GM12864 (cell line): ENCODE results near the gene GSTM4.

ENCODE experiments used
- DNase-seq: peaks from one replicate; pipeline ENCODE4 v3.0.0-alpha.2; 2011; ENCODE audit warnings: low read depth
- H3K4me3 ChIP-seq: 2 replicates; pipeline ENCODE4 v1.5.1; 2011; ENCODE audit warnings: mild to moderate bottlenecking, low read depth, low read length, control low read depth
- TF ChIP-seq, protein P1 (sequence below): IDR thresholded peaks from 2 replicates; pipeline ENCODE4 v1.5.1; 2011; ENCODE audit warnings: low read depth, mild to moderate bottlenecking, moderate library complexity, low read length, control low read depth, inconsistent platforms; ENCODE audit errors: missing control alignments

Gene GSTM4

DNA sequence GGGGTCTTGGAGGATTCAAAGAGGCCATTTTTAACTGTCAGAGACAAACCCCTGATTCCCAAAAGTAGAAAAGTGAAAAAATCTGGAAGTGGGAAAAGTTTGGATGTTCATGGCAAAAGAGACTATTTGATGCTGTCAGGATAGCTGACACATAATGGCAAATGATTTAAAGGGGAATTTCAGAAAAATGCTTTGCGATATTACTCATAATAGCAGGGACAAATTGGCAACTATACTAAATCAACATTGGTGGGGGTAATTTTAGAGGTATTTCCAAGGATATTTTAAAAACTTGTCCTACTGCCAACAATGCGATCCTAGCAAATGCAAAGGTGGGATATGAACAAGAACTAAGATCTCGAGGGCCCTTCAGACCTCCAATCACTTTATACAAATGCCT, 5.3 kb upstream of the GSTM4 start:
- DNase-seq: no peak
- no peak overlapping the region for H3K4me3 ChIP-seq
- TF ChIP-seq, protein P1, sequence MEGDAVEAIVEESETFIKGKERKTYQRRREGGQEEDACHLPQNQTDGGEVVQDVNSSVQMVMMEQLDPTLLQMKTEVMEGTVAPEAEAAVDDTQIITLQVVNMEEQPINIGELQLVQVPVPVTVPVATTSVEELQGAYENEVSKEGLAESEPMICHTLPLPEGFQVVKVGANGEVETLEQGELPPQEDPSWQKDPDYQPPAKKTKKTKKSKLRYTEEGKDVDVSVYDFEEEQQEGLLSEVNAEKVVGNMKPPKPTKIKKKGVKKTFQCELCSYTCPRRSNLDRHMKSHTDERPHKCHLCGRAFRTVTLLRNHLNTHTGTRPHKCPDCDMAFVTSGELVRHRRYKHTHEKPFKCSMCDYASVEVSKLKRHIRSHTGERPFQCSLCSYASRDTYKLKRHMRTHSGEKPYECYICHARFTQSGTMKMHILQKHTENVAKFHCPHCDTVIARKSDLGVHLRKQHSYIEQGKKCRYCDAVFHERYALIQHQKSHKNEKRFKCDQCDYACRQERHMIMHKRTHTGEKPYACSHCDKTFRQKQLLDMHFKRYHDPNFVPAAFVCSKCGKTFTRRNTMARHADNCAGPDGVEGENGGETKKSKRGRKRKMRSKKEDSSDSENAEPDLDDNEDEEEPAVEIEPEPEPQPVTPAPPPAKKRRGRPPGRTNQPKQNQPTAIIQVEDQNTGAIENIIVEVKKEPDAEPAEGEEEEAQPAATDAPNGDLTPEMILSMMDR: no peak

DNA sequence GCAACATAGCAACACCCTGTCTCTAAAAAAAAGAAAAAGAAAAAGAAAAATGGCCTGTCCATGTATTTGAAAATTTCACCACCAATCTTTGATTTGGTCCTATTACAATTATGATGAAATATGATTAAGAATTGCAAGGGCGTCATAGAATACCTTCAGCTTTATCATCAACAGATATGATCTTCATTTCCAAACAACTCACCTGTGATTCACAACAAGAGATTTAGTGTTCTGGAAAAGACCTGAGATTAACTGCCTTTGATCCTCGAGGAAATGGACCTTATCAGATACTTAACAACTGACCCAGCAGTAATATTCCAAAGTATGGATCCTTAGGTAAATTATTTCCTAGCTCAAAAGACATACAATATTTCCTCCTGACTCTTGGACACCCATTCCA, 3.5 kb upstream of the GSTM4 start:
- TF ChIP-seq, protein P1: no peak
- no peak overlapping the region for H3K4me3 ChIP-seq
- DNase-seq: no peak

DNA sequence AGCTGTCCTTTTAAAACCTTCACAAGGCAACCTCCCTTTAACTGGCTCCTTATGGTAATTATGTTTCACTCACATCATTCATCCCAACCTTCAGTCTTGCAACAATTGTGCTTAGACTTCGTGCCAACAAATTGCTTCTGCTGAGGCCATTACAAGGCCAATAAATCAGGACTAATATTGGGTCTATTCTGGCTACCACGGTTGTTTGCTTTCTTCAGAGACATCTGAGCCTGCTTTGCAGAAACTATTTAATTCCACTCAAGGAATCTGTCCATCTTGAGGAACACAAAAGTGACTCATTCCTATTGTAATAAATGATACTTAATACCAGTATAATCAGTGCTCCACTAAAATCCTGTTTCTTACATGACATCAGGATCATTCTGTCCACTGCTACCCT, 2.6 kb upstream of the GSTM4 start:
- no peak for DNase-seq
- TF ChIP-seq, protein P1: no peak
- H3K4me3 ChIP-seq: no peak overlapping the region

- TF ChIP-seq, protein P1: no peak
- H3K4me3 ChIP-seq: no peak overlapping the region
- no peak for DNase-seq
These were observed 1.4 kb upstream of the GSTM4 start for GRCh38 chr1:109654519-109654918.

DNA sequence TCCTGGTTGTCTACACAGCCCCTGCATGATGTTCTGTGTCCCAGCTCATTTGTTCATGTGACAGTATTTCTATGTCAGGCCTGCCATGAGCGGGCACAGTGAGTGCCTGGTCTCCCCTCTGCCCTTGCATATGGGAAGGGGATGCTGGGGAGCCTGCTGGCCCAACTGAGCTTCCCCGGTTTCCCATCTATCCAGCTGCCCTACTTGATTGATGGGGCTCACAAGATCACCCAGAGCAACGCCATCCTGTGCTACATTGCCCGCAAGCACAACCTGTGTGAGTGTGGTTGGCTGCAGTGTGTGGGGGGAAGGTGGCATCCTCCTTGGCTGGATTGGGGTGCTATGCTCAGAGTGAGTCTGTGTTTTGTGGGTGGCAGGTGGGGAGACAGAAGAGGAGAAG, 1.5 kb downstream of the GSTM4 start:
- no peak overlapping the region for H3K4me3 ChIP-seq
- no peak for DNase-seq
- TF ChIP-seq, protein P1: no peak

DNA sequence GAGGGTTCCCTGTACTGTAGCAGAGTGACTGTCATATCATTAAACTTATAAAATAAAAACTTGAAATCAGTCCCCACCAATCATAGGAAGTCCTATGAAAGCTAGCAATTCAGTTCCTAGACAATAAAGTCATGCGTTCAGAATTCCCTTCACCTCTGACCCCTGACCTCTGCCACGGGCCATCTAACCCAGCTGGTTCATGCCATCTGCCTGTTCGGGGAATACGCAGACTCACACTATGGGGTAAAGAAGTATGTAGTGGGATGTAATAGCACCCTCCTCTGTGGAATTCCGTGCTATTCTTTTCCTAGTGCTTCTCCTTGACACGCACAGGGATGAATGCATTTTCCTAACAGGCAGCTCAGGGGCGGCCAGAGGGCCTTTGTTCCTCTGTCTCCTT, 2.1 kb downstream of the GSTM4 start:
- TF ChIP-seq, protein P1: no peak

DNA sequence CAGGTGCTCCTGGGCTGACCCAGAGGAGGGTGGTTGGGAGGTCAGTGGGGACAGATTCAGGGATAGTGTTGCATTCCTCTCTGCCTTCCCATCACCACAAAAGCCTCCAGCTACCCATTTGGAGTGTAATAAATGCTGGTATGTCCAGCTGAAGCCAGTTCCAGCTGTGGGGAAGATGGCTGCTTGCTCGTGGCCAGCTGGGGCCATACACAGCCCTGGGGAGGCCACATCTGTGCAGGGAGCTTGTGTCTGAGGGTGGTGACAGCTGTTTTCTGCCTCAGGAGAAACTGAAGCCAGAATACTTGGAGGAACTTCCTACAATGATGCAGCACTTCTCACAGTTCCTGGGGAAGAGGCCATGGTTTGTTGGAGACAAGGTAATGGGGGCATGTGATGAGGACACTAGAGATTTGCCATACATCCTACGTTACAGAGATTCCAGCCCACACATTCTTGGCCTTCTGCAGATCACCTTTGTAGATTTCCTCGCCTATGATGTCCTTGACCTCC, 2.7 kb downstream of the GSTM4 start:
- H3K4me3 ChIP-seq: no peak overlapping the region
- TF ChIP-seq, protein P1: no peak
- DNase-seq: no peak

More for the DNA sequence above, 2.1 kb downstream of the GSTM4 start:
- no peak overlapping the region for H3K4me3 ChIP-seq
- DNase-seq: no peak
